ENCODE data around the gene ILKAP.

DNA sequence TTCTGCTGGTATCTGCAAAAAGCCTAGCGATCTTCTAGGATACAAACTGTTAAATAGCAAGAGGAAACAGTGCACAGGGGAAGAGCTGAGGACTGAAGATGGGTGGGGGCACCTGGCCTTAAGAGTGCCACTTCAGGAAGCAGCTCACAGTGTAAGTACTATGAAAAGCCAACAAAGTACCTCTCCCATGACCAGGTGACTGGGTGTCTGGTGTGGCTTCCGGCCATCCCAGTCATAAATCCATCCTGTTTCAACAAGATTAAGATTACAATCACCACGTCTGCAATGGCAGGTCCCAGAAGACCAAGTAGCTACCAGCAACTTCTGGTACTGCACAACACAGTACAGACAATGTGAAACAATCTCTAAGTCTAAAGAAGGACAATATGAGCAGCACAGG is 28.8 kb downstream of the ILKAP start:
- TF ChIP-seq, protein P1, sequence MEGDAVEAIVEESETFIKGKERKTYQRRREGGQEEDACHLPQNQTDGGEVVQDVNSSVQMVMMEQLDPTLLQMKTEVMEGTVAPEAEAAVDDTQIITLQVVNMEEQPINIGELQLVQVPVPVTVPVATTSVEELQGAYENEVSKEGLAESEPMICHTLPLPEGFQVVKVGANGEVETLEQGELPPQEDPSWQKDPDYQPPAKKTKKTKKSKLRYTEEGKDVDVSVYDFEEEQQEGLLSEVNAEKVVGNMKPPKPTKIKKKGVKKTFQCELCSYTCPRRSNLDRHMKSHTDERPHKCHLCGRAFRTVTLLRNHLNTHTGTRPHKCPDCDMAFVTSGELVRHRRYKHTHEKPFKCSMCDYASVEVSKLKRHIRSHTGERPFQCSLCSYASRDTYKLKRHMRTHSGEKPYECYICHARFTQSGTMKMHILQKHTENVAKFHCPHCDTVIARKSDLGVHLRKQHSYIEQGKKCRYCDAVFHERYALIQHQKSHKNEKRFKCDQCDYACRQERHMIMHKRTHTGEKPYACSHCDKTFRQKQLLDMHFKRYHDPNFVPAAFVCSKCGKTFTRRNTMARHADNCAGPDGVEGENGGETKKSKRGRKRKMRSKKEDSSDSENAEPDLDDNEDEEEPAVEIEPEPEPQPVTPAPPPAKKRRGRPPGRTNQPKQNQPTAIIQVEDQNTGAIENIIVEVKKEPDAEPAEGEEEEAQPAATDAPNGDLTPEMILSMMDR (IDR thresholded peaks at IDR 0.05): no peak
- no peak for TF ChIP-seq POLR2A (IDR thresholded peaks at IDR 0.05)
